Kidney (tissue), 14 donors: ENCODE results near the gene DNMT3B. TPM values are rescaled to one million over a fixed set of nuclear protein-coding genes. Genes with fewer than 3 reads are reported as not detected.

ENCODE experiments used
- DNase-seq, 5 donors: peaks; one replicate each; pipeline ENCODE4 v3.0.0-alpha.2; 2013 to 2020
- FAIRE-seq: peaks from 2 replicates; lab custom pipeline; 2012; peaks lifted over from hg19 to GRCh38; lab: Jason Lieb, UNC
- H3K27ac ChIP-seq, 2 donors: one replicate each; pipeline ENCODE4 v1.7.0; 2013; ENCODE audit warnings: low read depth in 2 of 2, low read length in 2 of 2, inconsistent platforms in 1 of 2
- H3K27me3 ChIP-seq: one replicate; pipeline ENCODE4 v1.7.1; 2013; ENCODE audit warnings: low read length, inconsistent platforms; ENCODE audit not compliant: control insufficient read depth, insufficient read depth
- H3K36me3 ChIP-seq, 3 donors: one replicate each; pipeline versions ENCODE4 v1.7.0 to v1.7.1; 2013; ENCODE audit warnings: low read length in 3 of 3, control low read depth in 1 of 3, inconsistent platforms in 1 of 3; ENCODE audit not compliant: insufficient read depth in 3 of 3, control insufficient read depth in 2 of 3
- H3K4me1 ChIP-seq, 3 donors: one replicate each; pipeline versions ENCODE4 v1.7.0 to v1.7.1; 2013; ENCODE audit warnings: low read length in 3 of 3, inconsistent platforms in 1 of 3, low read depth in 1 of 3; ENCODE audit not compliant: control insufficient read depth in 2 of 3, insufficient read depth in 2 of 3
- H3K4me3 ChIP-seq, 3 donors: one replicate each; pipeline versions ENCODE4 v1.7.0 to v1.8.1; 2013; ENCODE audit warnings: low read length in 3 of 3, control low read depth in 1 of 3, inconsistent platforms in 1 of 3
- H3K9ac ChIP-seq, 3 donors: one replicate each; pipeline versions ENCODE4 v1.7.0 to v1.7.1; 2013; ENCODE audit warnings: low read length in 3 of 3, control low read depth in 1 of 3, inconsistent platforms in 1 of 3
- H3K9me3 ChIP-seq, 3 donors: one replicate each; pipeline versions ENCODE4 v1.7.0 to v1.7.1; 2013; ENCODE audit warnings: low read length in 3 of 3, control low read depth in 1 of 3, inconsistent platforms in 1 of 3; ENCODE audit not compliant: control insufficient read depth in 2 of 3, insufficient read depth in 1 of 3
- CTCF ChIP-seq: IDR thresholded peaks from 3 replicates; pipeline ENCODE4 v1.5.1; 2012; ENCODE audit warnings: mild to moderate bottlenecking, moderate library complexity, borderline replicate concordance; ENCODE audit not compliant: insufficient read depth; ENCODE audit errors: extremely low read depth
- intact Hi-C: fragments of 100-400 bp; cut with DNase I; formaldehyde crosslinking; loops from one replicate; pipeline ENCODE4 v1.11.1; 2022
- polyA plus RNA-seq: library from polyadenylated mRNA; stranded (reverse); fragments of 350-450 nt; fragmentation: Illumina TruSeq; extraction: RNeasy Lipid Tissue Mini Kit (QIAGEN cat#74804); gene quantifications from one replicate; pipeline ENCODE4 v1.2.3, GENCODE V29; 2014; ENCODE audit warnings: low read depth, low replicate concordance; ENCODE audit not compliant: insufficient read depth
- total RNA-seq: library from RNA; stranded (reverse); fragmentation: NEBNext Ultra II Directional; extraction: Animal tissue kit (Norgen Biotek cat#: 25700); gene quantifications from one replicate; pipeline ENCODE4 v1.2.1, GENCODE V29; 2021
- donor health status: control.
- donor health status: control.
- donor health status: control.
- donor health status: control.
- donor health status: control.
- donor health status: DM: yes; HTN: yes; CAD: no.
- donor health status: Normal renal cell carcinoma (clear cell type).

DNMT3B gene
- total and polyA plus RNA-seq, 2 donors from 2014 or later: 1.2 to 2.9 TPM

- no peak for TF ChIP-seq CTCF
- FAIRE-seq: no peak
- no peak for DNase-seq
- Histone ChIP-seq H3K36me3 (peaks cover 0 to 7% (median 0%) of the 10 kb centered on the region in 3 donors), H3K27me3 (no peaks in the 10 kb centered on the region), H3K4me1 (no peaks in the 10 kb centered on the region), H3K4me3 (no peak overlapping the region), H3K27ac (no peak overlapping the region), H3K9ac (no peak overlapping the region), H3K9me3 (no peaks in the 10 kb centered on the region)
- intact Hi-C loops: no loop called here
Measured at GRCh38 chr20:32811886-32812285, 49.7 kb downstream of the DNMT3B start.

- intact Hi-C loops: no loop called here
- Histone ChIP-seq H3K9me3 (no peaks in the 10 kb centered on the region), H3K4me1 (peaks cover 0 to 12% (median 5%) of the 10 kb centered on the region in 3 donors), H3K4me3 (peak overlapping the region; percentile 72 to 94 (median 75)), H3K9ac (peak overlapping the region; percentile 50 to 85 (median 77)), H3K27ac (peak overlapping the region; percentile 92 to 94), H3K27me3 (no peaks in the 10 kb centered on the region), H3K36me3 (no peaks in the 10 kb centered on the region)
- peak in 4 of 5 donors; percentile 77 to 95 (median 90) for DNase-seq
- no peak for TF ChIP-seq CTCF
- no peak for FAIRE-seq
Measured at GRCh38 chr20:32819992-32820697, 58.0 kb downstream of the DNMT3B start.

GRCh38 chr20:32820698-32821377 is 58.7 kb downstream of the DNMT3B start:
- DNase-seq: peak in 3 of 5 donors; percentile 22 to 58 (median 57)
- H3K4me3 ChIP-seq: peak overlapping the region; percentile 72 to 94 (median 75)
- no peaks in the 10 kb centered on the region for H3K36me3 ChIP-seq
- intact Hi-C loops: no loop called here
- peak overlapping the region; percentile 50 to 85 (median 77) for H3K9ac ChIP-seq
- no peak for FAIRE-seq
- H3K9me3 ChIP-seq: no peaks in the 10 kb centered on the region
- no peaks in the 10 kb centered on the region for H3K27me3 ChIP-seq
- H3K4me1 ChIP-seq: peaks cover 0 to 12% (median 5%) of the 10 kb centered on the region in 3 donors
- H3K27ac ChIP-seq: peak overlapping the region; percentile 92 to 94
- TF ChIP-seq CTCF: no peak
